Naive B cell (primary cell): ENCODE results near the gene CDCP2. TPM values are rescaled to one million over a fixed set of nuclear protein-coding genes. Genes with fewer than 3 reads are reported as not detected.

Experiments
- ATAC-seq, 2 donors: fragments of 150-1000 bp; cut with Tn5 transposase; 2 replicates each; pipeline ENCODE4 v1.10.0; 2021; ENCODE audit warnings: low read depth in 2 of 2, mild to moderate bottlenecking in 2 of 2, moderate library complexity in 2 of 2
- DNase-seq: peaks from one replicate; pipeline ENCODE4 v3.0.0; 2022
- H3K27ac Mint-ChIP-seq, 6 donors: one replicate each; pipeline ENCODE4 v1.8.0; 2020 to 2022; ENCODE audit warnings: mild to moderate bottlenecking in 6 of 6, mixed read lengths in 6 of 6, moderate library complexity in 5 of 6, inconsistent platforms in 2 of 6
- H3K27me3 Mint-ChIP-seq, 3 donors: one replicate each; pipeline ENCODE4 v1.8.0; 2021 to 2022; ENCODE audit warnings: mixed read lengths in 3 of 3, mild to moderate bottlenecking in 1 of 3
- H3K36me3 Mint-ChIP-seq, 2 donors: one replicate each; pipeline ENCODE4 v1.8.0; 2020 to 2022; ENCODE audit warnings: mixed read lengths in 2 of 2, inconsistent platforms in 1 of 2, mild to moderate bottlenecking in 1 of 2
- H3K4me1 Mint-ChIP-seq, 3 donors: one replicate each; pipeline ENCODE4 v1.8.0; 2020 to 2022; ENCODE audit warnings: mixed read lengths in 3 of 3, inconsistent platforms in 1 of 3, mild to moderate bottlenecking in 1 of 3, moderate library complexity in 1 of 3
- H3K4me3 Mint-ChIP-seq, 8 donors: one replicate each; pipeline ENCODE4 v1.8.0; 2020 to 2022; ENCODE audit warnings: mild to moderate bottlenecking in 8 of 8, mixed read lengths in 8 of 8, moderate library complexity in 8 of 8, inconsistent platforms in 2 of 8
- H3K9me3 Mint-ChIP-seq, 7 donors: one replicate each; pipeline ENCODE4 v1.8.0; 2020 to 2022; ENCODE audit warnings: mixed read lengths in 7 of 7, mild to moderate bottlenecking in 5 of 7, inconsistent platforms in 2 of 7, moderate library complexity in 1 of 7
- polyA plus RNA-seq, 6 donors: library from polyadenylated mRNA; unstranded; fragments of 300-500 nt; fragmentation: Illumina TruSeq; gene quantifications; one replicate each; pipeline ENCODE4 v1.2.3, GENCODE V29; 2021; ENCODE audit warnings: low read depth in 6 of 6

Gene CDCP2
- polyA plus RNA-seq, 6 donors from 2014 or later = not detected

- peaks cover 0 to 30% (median 24%) of the 10 kb centered on the region in 3 donors for H3K27me3 Mint-ChIP-seq
- ATAC-seq (no peak), DNase-seq (no peak)
- no peak overlapping the region for H3K27ac Mint-ChIP-seq
- peaks cover 0 to 7% (median 5%) of the 10 kb centered on the region in 3 donors for H3K4me1 Mint-ChIP-seq
- no peaks in the 10 kb centered on the region for H3K36me3 Mint-ChIP-seq
- no peaks in the 10 kb centered on the region for H3K9me3 Mint-ChIP-seq
- H3K4me3 Mint-ChIP-seq = no peak overlapping the region
These were observed 28.3 kb downstream of the CDCP2 start for GRCh38 chr1:54124472-54124871.

- DNase-seq (no peak), ATAC-seq (no peak)
- Mint-ChIP-seq H3K27me3 (peaks cover 0 to 20% (median 16%) of the 10 kb centered on the region in 3 donors), H3K4me1 (peaks cover 0 to 7% (median 5%) of the 10 kb centered on the region in 3 donors), H3K4me3 (no peak overlapping the region), H3K36me3 (no peaks in the 10 kb centered on the region), H3K27ac (no peak overlapping the region), H3K9me3 (no peaks in the 10 kb centered on the region)
These were observed 29.8 kb downstream of the CDCP2 start for GRCh38 chr1:54122992-54123391.

DNA sequence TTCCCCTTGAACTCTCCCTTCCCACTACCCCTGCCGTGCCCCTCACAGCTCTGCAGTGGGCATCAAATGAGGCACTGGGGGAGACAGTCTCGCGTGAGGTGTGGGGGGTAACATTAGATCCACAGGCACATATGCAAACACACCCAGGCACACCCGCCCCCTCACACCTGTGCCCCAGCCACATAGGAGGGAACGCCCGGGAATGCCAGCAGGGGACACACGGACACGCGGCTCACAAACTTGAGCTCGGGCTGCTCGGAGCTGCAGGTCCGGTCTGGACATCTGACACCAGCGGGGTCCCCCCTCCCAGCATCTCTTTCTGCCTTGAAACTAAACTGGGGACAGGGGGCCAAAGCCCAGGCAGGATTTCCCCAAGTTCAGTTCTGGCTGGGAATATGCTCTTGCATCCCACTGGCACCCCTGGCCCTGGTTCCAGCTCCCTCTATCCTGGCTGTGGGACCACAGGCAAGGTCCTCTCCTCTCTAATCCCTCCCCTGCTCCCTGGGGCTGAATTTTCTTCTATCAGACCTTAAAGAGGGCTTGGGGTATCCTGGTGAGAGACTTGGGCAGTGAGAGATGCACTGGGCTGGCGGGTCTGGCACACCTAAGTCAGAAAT is 30.6 kb downstream of the CDCP2 start:
- peak overlapping the region in 1 of 8 donors; percentile 17 for H3K4me3 Mint-ChIP-seq
- DNase-seq (no peak), ATAC-seq (no peak)
- H3K9me3 Mint-ChIP-seq = no peaks in the 10 kb centered on the region
- no peaks in the 10 kb centered on the region for H3K36me3 Mint-ChIP-seq
- peaks cover 0 to 16% (median 12%) of the 10 kb centered on the region in 3 donors for H3K27me3 Mint-ChIP-seq
- peaks cover 0 to 7% (median 5%) of the 10 kb centered on the region in 3 donors for H3K4me1 Mint-ChIP-seq
- H3K27ac Mint-ChIP-seq = peak overlapping the region in 1 of 6 donors; percentile 70

GRCh38 chr1:54121482-54122134 is 31.2 kb downstream of the CDCP2 start:
- H3K4me1 Mint-ChIP-seq = peaks cover 0 to 7% (median 5%) of the 10 kb centered on the region in 3 donors
- H3K9me3 Mint-ChIP-seq = no peaks in the 10 kb centered on the region
- DNase-seq (peak; percentile 32), ATAC-seq (peak; percentile 59 to 66)
- peak overlapping the region in 2 of 6 donors; percentile 61 to 68 for H3K27ac Mint-ChIP-seq
- no peaks in the 10 kb centered on the region for H3K36me3 Mint-ChIP-seq
- peak overlapping the region in 2 of 8 donors; percentile 17 to 35 for H3K4me3 Mint-ChIP-seq
- peaks cover 0 to 16% (median 12%) of the 10 kb centered on the region in 3 donors for H3K27me3 Mint-ChIP-seq

GRCh38 chr1:54120698-54121481 is 31.9 kb downstream of the CDCP2 start:
- Mint-ChIP-seq H3K27me3 (peaks cover 0 to 16% (median 12%) of the 10 kb centered on the region in 3 donors), H3K4me3 (peak overlapping the region in 1 of 8 donors; percentile 17), H3K36me3 (no peaks in the 10 kb centered on the region), H3K27ac (peak overlapping the region in 1 of 6 donors; percentile 68), H3K9me3 (no peaks in the 10 kb centered on the region), H3K4me1 (peaks cover 0 to 7% (median 5%) of the 10 kb centered on the region in 3 donors)
- ATAC-seq = no peak
- no peak for DNase-seq

- peaks cover 0 to 16% (median 12%) of the 10 kb centered on the region in 3 donors for H3K27me3 Mint-ChIP-seq
- DNase-seq = no peak
- ATAC-seq = no peak
- H3K4me1 Mint-ChIP-seq = peaks cover 0 to 7% (median 5%) of the 10 kb centered on the region in 3 donors
- no peaks in the 10 kb centered on the region for H3K36me3 Mint-ChIP-seq
- H3K27ac Mint-ChIP-seq = no peak overlapping the region
- no peaks in the 10 kb centered on the region for H3K9me3 Mint-ChIP-seq
- no peak overlapping the region for H3K4me3 Mint-ChIP-seq
These were observed 32.6 kb downstream of the CDCP2 start for GRCh38 chr1:54120018-54120697.

DNA sequence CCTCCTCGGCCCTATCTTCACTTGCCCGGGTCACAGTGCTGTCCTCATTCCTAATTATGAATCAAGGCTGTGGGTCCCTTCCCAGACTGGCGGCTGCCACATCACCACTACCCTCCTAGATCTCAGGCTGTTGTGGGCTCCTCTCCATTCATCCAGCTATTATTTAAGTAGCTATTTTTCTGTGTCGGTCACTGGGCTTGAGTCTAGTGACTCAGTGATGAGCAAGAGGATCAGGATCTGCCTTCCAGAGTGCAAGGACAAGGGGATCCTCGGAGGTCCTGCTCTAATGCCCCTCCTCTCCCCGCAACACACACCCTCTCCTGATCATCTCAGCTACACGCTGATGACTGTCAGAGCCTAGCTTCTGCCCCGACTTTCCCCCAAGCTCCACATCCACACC is 34.1 kb downstream of the CDCP2 start:
- peaks cover 0 to 16% (median 12%) of the 10 kb centered on the region in 3 donors for H3K27me3 Mint-ChIP-seq
- no peaks in the 10 kb centered on the region for H3K9me3 Mint-ChIP-seq
- no peak overlapping the region for H3K27ac Mint-ChIP-seq
- no peak overlapping the region for H3K4me3 Mint-ChIP-seq
- ATAC-seq (no peak), DNase-seq (no peak)
- H3K4me1 Mint-ChIP-seq = peaks cover 0 to 7% (median 2%) of the 10 kb centered on the region in 3 donors
- no peaks in the 10 kb centered on the region for H3K36me3 Mint-ChIP-seq

GRCh38 chr1:54117815-54118563 is 34.8 kb downstream of the CDCP2 start:
- H3K27me3 Mint-ChIP-seq = peaks cover 0 to 16% (median 12%) of the 10 kb centered on the region in 3 donors
- DNase-seq (no peak), ATAC-seq (no peak)
- H3K4me1 Mint-ChIP-seq = peaks cover 0 to 7% (median 2%) of the 10 kb centered on the region in 3 donors
- no peaks in the 10 kb centered on the region for H3K9me3 Mint-ChIP-seq
- H3K4me3 Mint-ChIP-seq = no peak overlapping the region
- no peaks in the 10 kb centered on the region for H3K36me3 Mint-ChIP-seq
- H3K27ac Mint-ChIP-seq = no peak overlapping the region

DNA sequence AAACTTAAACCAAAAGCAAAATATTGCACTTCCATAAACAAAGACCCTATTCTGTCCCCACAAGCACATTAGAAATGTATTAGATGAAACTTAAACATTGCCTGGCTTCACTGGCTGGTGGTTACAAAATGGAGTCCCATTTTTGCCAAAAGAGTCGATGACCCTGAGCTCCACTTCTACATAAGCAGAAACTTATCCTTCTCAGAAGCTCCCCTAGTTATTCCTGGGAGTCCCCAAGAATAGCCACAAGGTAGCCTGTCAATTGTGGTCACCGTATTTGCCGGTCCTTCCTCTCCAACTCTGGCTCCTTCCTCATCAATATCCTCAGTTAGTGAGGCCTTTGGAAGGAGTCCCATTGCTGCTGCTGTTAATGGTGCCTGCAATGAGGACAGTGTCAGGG is 37.3 kb downstream of the CDCP2 start:
- Mint-ChIP-seq H3K9me3 (peaks cover 0 to 2% (median 0%) of the 10 kb centered on the region in 7 donors), H3K4me1 (no peaks in the 10 kb centered on the region), H3K4me3 (no peak overlapping the region), H3K27ac (no peak overlapping the region), H3K36me3 (no peaks in the 10 kb centered on the region), H3K27me3 (no peaks in the 10 kb centered on the region)
- no peak for DNase-seq
- no peak for ATAC-seq

DNA sequence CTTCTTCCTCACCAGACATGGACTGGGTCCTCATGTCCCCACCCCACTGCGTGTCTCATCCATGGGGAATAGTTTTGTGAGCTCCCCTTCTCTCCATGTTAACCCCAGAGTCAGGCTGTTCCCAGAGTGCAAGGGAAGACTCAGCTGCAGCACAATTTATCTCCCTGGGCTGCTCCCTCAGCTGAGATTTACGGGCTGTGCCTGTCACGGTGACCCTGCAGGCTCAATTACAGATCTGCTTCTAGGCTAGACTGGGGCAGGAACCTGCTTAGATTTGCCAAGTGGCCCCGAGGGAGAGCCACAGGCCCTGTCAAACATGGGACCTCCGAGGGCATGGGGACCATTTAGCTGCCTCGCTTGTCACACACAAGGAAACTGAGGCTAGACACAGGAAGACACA is 37.8 kb downstream of the CDCP2 start:
- Mint-ChIP-seq H3K4me3 (no peak overlapping the region), H3K27me3 (no peaks in the 10 kb centered on the region), H3K27ac (peak overlapping the region in 1 of 6 donors; percentile 15), H3K36me3 (no peaks in the 10 kb centered on the region), H3K9me3 (peaks cover 0 to 2% (median 0%) of the 10 kb centered on the region in 7 donors), H3K4me1 (no peaks in the 10 kb centered on the region)
- ATAC-seq = no peak
- DNase-seq = no peak

- Mint-ChIP-seq H3K27me3 (no peaks in the 10 kb centered on the region), H3K36me3 (no peaks in the 10 kb centered on the region), H3K27ac (peak overlapping the region in 2 of 6 donors; percentile 46 to 64), H3K9me3 (peaks cover 0 to 2% (median 0%) of the 10 kb centered on the region in 7 donors), H3K4me1 (no peaks in the 10 kb centered on the region), H3K4me3 (peak overlapping the region in 1 of 8 donors; percentile 16)
- ATAC-seq (no peak), DNase-seq (no peak)
These were observed 38.8 kb downstream of the CDCP2 start for GRCh38 chr1:54114001-54114400.

GRCh38 chr1:54112705-54113368 is 40.0 kb downstream of the CDCP2 start:
- no peak for ATAC-seq
- no peak overlapping the region for H3K4me3 Mint-ChIP-seq

More at GRCh38 chr1:54112705-54113368, 40.0 kb downstream of the CDCP2 start:
- Mint-ChIP-seq H3K36me3 (no peaks in the 10 kb centered on the region), H3K27ac (no peak overlapping the region), H3K9me3 (peaks cover 0 to 2% (median 0%) of the 10 kb centered on the region in 7 donors), H3K4me1 (no peaks in the 10 kb centered on the region), H3K27me3 (no peaks in the 10 kb centered on the region)
- DNase-seq = no peak
